ENCODE data around the gene ELOB. TPM values are rescaled to one million over a fixed set of nuclear protein-coding genes. Genes with fewer than 3 reads are reported as not detected.

The ELOB gene
- polyA plus RNA-seq, 4 donors, result 166 to 718 (median 396) TPM

DNA sequence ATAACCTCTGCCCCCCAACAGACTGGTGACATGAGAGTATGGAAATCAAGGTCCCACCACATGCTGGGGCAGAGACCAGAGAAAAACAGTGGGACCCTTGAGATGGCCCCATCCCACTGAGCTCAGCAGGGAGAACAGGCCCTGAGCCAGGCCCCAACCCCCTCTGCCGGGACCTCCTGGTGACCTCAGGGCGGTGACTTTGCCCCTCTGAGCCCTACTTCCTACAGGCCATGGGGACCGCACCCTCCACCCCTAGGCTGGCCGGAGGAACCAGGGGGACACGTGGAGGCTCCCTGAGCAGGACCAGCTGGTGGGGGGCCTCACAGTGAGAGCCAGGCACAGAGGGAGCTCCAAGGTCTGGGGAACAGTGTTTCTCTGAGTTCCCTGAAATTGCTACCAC, 38.5 kb downstream of the ELOB start:
- WGBS, 3 donors, result 76 to 87% (median 78%) methylated on average over 5 of the region's 5 CpGs
- Histone ChIP-seq H3K4me1 (ENCODE audit: control insufficient read depth in 3 of 3, insufficient read depth in 2 of 3, low read depth in 1 of 3, low read length in 2 of 3) (peaks cover 0 to 9% (median 0%) of the 10 kb centered on the region in 3 donors), H3K27me3 (ENCODE audit: control insufficient read depth in 3 of 3, insufficient read depth in 3 of 3, low read length in 3 of 3) (no peaks in the 10 kb centered on the region), H3K4me3 (ENCODE audit: low read depth in 1 of 3, low read length in 3 of 3) (no peak overlapping the region), H3K36me3 (ENCODE audit: control insufficient read depth in 3 of 3, insufficient read depth in 2 of 3, low read depth in 1 of 3, low read length in 3 of 3) (no peaks in the 10 kb centered on the region), H3K27ac (ENCODE audit: low read depth in 1 of 3, low read length in 2 of 3) (no peak overlapping the region), H3K9me3 (ENCODE audit: control insufficient read depth in 2 of 2, insufficient read depth in 1 of 2, low read depth in 1 of 2, low read length in 1 of 2) (no peaks in the 10 kb centered on the region)
- DNase-seq (no peak), FAIRE-seq (no peak)

DNA sequence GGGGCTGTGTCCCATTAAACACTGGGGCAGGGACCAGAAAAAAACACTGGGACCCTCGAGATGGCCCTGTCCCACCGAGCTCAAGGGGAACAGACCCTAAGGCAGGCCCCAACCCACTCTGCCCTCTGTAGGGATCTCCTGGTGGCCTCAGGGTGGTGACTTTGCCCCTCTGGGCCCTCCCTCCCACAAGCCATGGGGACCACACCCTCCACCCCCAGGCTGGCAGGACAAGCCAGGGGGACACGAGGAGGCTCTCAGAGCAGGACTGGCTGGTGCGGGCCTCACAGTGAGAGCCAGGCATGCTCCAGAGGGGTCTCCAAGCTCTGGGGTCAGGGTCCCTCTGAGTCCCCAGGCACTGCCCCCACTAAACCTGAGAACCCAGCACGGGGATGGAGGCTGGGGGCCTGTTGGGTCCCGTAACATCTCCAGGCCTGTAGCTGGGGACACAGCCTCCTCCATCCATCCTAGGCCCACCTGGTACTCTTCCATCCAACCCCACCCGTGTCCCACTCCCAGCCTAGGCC, 39.1 kb downstream of the ELOB start:
- DNase-seq (no peak), FAIRE-seq (no peak)
- H3K9me3 ChIP-seq (ENCODE audit: control insufficient read depth in 2 of 2, insufficient read depth in 1 of 2, low read depth in 1 of 2, low read length in 1 of 2), result no peaks in the 10 kb centered on the region
- no peaks in the 10 kb centered on the region for H3K27me3 ChIP-seq (ENCODE audit: control insufficient read depth in 3 of 3, insufficient read depth in 3 of 3, low read length in 3 of 3)
- 68 to 91% (median 72%) methylated on average over 5 to 7 of the region's 7 CpGs for WGBS, 3 donors
- H3K4me3 ChIP-seq (ENCODE audit: low read depth in 1 of 3, low read length in 3 of 3), result no peak overlapping the region
- no peaks in the 10 kb centered on the region for H3K36me3 ChIP-seq (ENCODE audit: control insufficient read depth in 3 of 3, insufficient read depth in 2 of 3, low read depth in 1 of 3, low read length in 3 of 3)
- peaks cover 0 to 9% (median 0%) of the 10 kb centered on the region in 3 donors for H3K4me1 ChIP-seq (ENCODE audit: control insufficient read depth in 3 of 3, insufficient read depth in 2 of 3, low read depth in 1 of 3, low read length in 2 of 3)
- no peak overlapping the region for H3K27ac ChIP-seq (ENCODE audit: low read depth in 1 of 3, low read length in 2 of 3)

DNA sequence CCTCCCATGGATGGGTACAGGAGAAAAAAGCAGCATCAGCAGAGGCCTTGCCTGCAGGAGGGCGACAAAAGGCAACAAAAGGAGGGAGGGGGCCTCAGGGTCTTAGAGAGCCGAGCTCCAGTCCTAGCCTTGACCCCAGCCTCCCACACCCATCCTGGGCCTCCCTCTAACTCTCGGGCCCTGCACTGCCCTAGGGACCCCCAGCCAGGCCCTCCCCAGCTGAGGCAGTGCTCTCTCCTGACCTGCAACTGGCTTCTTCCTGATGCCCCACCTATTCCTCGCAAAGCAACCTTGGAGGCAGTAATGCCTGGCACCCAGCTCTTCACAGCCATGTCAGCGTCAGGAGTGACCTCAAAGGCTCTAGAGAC, 39.9 kb downstream of the ELOB start:
- H3K9me3 ChIP-seq (ENCODE audit: control insufficient read depth in 2 of 2, insufficient read depth in 1 of 2, low read depth in 1 of 2, low read length in 1 of 2), result no peaks in the 10 kb centered on the region
- H3K36me3 ChIP-seq (ENCODE audit: control insufficient read depth in 3 of 3, insufficient read depth in 2 of 3, low read depth in 1 of 3, low read length in 3 of 3), result no peaks in the 10 kb centered on the region
- peaks cover 0 to 9% (median 0%) of the 10 kb centered on the region in 3 donors for H3K4me1 ChIP-seq (ENCODE audit: control insufficient read depth in 3 of 3, insufficient read depth in 2 of 3, low read depth in 1 of 3, low read length in 2 of 3)
- DNase-seq (no peak), FAIRE-seq (no peak)
- no peak overlapping the region for H3K27ac ChIP-seq (ENCODE audit: low read depth in 1 of 3, low read length in 2 of 3)
- H3K27me3 ChIP-seq (ENCODE audit: control insufficient read depth in 3 of 3, insufficient read depth in 3 of 3, low read length in 3 of 3), result no peaks in the 10 kb centered on the region
- WGBS, 3 donors, result 79 to 82% (median 80%) methylated on average over 5 of the region's 5 CpGs
- H3K4me3 ChIP-seq (ENCODE audit: low read depth in 1 of 3, low read length in 3 of 3), result no peak overlapping the region

DNA sequence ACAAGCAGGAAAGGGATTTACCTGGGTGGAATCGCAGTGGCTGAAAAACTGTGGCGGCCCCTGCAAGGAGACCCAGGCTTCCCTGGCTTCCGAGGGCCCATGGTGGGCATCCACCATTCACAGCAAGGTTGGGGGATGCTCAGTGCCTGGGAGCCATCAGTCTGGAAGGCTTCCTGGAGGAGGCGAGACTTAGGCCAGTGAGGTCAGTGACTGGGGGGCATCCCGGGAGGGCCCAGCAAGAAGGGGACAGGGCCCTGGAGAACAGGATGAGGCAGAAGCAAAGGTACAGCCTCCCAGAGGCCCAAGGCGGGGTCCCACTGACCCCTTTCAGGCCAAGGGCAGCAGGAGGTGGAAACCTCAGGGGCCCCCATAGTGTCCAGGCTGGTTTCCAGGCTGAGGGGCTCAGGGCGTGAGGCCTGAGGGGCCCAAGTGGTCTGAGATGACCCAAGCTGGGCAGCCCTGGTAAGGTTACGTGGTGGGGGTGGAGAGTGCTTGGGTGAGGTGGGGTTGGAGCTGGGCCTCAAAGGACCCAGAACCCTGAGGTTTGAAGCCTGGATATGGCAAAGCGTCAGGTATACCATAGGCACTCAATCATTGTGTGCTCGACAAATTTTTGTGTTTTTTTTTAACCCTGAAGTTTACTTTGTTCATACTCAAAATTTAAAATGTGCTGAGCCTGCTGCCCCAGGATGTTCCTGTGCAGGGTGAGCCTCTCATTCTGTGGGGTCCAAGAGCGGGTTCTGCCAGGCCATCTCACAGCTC, 40.4 kb downstream of the ELOB start:
- WGBS, 3 donors, result 90 to 93% (median 91%) methylated on average over 11 of the region's 11 CpGs
- H3K4me1 ChIP-seq (ENCODE audit: control insufficient read depth in 3 of 3, insufficient read depth in 2 of 3, low read depth in 1 of 3, low read length in 2 of 3), result peaks cover 0 to 9% (median 0%) of the 10 kb centered on the region in 3 donors
- DNase-seq (no peak), FAIRE-seq (no peak)
- no peak overlapping the region for H3K27ac ChIP-seq (ENCODE audit: low read depth in 1 of 3, low read length in 2 of 3)
- H3K4me3 ChIP-seq (ENCODE audit: low read depth in 1 of 3, low read length in 3 of 3), result no peak overlapping the region
- H3K36me3 ChIP-seq (ENCODE audit: control insufficient read depth in 3 of 3, insufficient read depth in 2 of 3, low read depth in 1 of 3, low read length in 3 of 3), result no peaks in the 10 kb centered on the region
- H3K9me3 ChIP-seq (ENCODE audit: control insufficient read depth in 2 of 2, insufficient read depth in 1 of 2, low read depth in 1 of 2, low read length in 1 of 2), result no peaks in the 10 kb centered on the region
- no peaks in the 10 kb centered on the region for H3K27me3 ChIP-seq (ENCODE audit: control insufficient read depth in 3 of 3, insufficient read depth in 3 of 3, low read length in 3 of 3)

DNA sequence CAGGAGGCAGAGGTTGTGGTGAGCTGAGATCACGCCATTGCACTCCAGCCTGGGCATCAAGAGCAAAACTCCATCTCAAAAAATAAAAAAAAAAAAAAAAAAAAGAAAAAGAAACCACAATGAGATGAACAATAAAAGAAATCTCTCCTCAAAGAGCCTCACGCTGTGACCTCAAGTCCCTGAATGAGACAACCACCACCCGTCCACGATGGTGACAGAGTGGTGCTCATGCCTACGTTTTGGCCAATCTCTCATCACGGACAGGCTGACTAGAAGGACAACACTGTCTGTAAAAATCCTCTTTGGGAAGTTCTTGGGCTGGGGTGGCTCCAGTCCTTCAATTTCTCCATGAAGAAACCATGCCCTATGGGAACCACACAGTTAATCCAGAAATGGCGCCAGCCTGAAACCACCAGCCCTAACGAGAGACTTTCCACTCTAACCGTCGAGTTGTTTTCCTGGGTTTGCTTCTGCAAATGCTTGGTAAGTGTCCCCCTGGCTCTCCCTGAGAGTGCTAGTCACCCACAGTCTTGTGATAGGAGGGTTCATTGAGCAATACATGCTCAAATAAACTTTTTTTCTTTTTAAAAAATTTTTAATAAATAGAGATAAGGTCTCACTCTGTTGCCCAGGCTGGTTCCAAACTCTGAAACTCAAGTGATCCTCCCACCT, 42.1 kb downstream of the ELOB start:
- Histone ChIP-seq H3K27ac (ENCODE audit: low read depth in 1 of 3, low read length in 2 of 3) (no peak overlapping the region), H3K36me3 (ENCODE audit: control insufficient read depth in 3 of 3, insufficient read depth in 2 of 3, low read depth in 1 of 3, low read length in 3 of 3) (no peaks in the 10 kb centered on the region), H3K4me3 (ENCODE audit: low read depth in 1 of 3, low read length in 3 of 3) (no peak overlapping the region), H3K9me3 (ENCODE audit: control insufficient read depth in 2 of 2, insufficient read depth in 1 of 2, low read depth in 1 of 2, low read length in 1 of 2) (no peaks in the 10 kb centered on the region), H3K4me1 (ENCODE audit: control insufficient read depth in 3 of 3, insufficient read depth in 2 of 3, low read depth in 1 of 3, low read length in 2 of 3) (peaks cover 0 to 9% (median 0%) of the 10 kb centered on the region in 3 donors), H3K27me3 (ENCODE audit: control insufficient read depth in 3 of 3, insufficient read depth in 3 of 3, low read length in 3 of 3) (no peaks in the 10 kb centered on the region)
- FAIRE-seq (no peak), DNase-seq (no peak)
- WGBS, 3 donors, result 71 to 77% (median 71%) methylated on average over 10 of the region's 10 CpGs

DNA sequence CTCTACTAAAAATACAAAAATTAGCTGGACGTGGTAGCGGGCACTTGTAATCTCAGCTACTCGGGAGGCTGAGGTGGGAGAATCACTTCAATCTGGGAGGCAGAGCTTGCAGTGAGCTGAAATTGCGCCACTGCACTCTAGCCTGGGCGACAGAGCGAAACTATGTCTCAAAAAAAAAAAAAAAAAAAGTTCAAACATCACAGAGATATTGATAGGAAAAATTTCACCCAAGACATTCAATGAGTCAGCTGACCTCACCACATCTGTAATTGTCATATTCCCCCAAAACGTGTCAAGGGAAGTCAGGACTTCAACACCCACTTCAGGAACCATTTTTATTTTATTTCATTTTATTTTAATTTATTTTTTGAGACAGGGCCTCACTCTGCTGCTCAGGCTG, 49.0 kb downstream of the ELOB start:
- H3K4me1 ChIP-seq (ENCODE audit: control insufficient read depth in 3 of 3, insufficient read depth in 2 of 3, low read depth in 1 of 3, low read length in 2 of 3), result no peaks in the 10 kb centered on the region
- DNase-seq, result no peak
- H3K27me3 ChIP-seq (ENCODE audit: control insufficient read depth in 3 of 3, insufficient read depth in 3 of 3, low read length in 3 of 3), result peaks cover 0 to 6% (median 0%) of the 10 kb centered on the region in 3 donors
- no peak overlapping the region for H3K27ac ChIP-seq (ENCODE audit: low read depth in 1 of 3, low read length in 2 of 3)
- H3K4me3 ChIP-seq (ENCODE audit: low read depth in 1 of 3, low read length in 3 of 3), result no peak overlapping the region
- 77 to 92% (median 82%) methylated on average over 7 of the region's 7 CpGs for WGBS, 3 donors
- no peak for FAIRE-seq
- H3K36me3 ChIP-seq (ENCODE audit: control insufficient read depth in 3 of 3, insufficient read depth in 2 of 3, low read depth in 1 of 3, low read length in 3 of 3), result no peaks in the 10 kb centered on the region
- no peaks in the 10 kb centered on the region for H3K9me3 ChIP-seq (ENCODE audit: control insufficient read depth in 2 of 2, insufficient read depth in 1 of 2, low read depth in 1 of 2, low read length in 1 of 2)

DNA sequence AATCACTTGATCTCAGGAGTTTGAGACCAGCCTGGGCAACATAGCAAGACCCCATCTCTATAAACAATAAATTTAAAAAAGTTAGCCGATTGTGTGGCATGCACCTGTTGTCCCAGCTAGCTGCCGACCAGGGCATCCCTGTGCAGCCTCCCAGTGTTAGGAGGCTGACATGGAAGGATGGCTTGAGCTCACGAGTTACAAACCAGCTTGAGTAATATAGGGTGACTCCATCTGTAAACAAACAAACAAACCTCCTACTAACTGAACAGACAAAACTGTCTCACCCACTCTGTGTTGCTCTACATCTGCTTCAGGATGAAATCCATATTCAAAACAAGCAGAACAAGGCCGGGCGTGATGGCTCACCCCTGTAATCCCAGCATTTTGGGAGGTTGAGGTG, 50.2 kb downstream of the ELOB start:
- Histone ChIP-seq H3K27me3 (ENCODE audit: control insufficient read depth in 3 of 3, insufficient read depth in 3 of 3, low read length in 3 of 3) (peaks cover 0 to 6% (median 0%) of the 10 kb centered on the region in 3 donors), H3K9me3 (ENCODE audit: control insufficient read depth in 2 of 2, insufficient read depth in 1 of 2, low read depth in 1 of 2, low read length in 1 of 2) (no peaks in the 10 kb centered on the region), H3K36me3 (ENCODE audit: control insufficient read depth in 3 of 3, insufficient read depth in 2 of 3, low read depth in 1 of 3, low read length in 3 of 3) (no peaks in the 10 kb centered on the region), H3K27ac (ENCODE audit: low read depth in 1 of 3, low read length in 2 of 3) (no peak overlapping the region), H3K4me3 (ENCODE audit: low read depth in 1 of 3, low read length in 3 of 3) (no peak overlapping the region), H3K4me1 (ENCODE audit: control insufficient read depth in 3 of 3, insufficient read depth in 2 of 3, low read depth in 1 of 3, low read length in 2 of 3) (no peaks in the 10 kb centered on the region)
- no peak for DNase-seq
- FAIRE-seq, result no peak
- 73 to 82% (median 75%) methylated on average over 5 of the region's 5 CpGs for whole genome bisulfite sequencing, 3 donors

DNA sequence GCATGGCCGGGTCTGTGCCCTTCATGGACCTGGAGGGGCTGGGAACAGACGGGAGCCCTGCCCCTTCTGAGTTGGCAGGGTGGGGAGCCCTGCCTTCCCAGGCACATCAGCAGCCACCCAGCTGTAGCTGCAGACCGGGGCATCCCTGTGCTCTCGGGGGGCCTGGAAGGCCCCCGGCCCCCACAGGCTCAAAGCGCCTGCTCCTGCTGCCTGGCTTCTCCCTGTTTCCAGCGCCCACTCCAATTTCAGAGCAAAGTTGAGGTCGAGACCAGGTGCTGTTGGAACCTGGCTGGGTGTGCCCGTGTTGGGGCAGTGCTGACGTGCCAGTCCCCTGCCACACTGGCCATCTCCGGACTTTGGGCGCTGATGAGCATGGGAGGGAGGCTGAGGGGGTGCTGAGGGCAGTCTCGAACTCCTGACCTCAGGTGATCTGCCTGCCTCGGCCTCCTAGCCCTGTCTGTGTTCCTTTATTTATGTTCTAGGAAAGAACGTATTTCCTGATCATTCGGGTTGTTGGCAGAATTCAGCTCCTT, 52.2 kb downstream of the ELOB start:
- no peak for DNase-seq
- no peak overlapping the region for H3K27ac ChIP-seq (ENCODE audit: low read depth in 1 of 3, low read length in 2 of 3)
- H3K27me3 ChIP-seq (ENCODE audit: control insufficient read depth in 3 of 3, insufficient read depth in 3 of 3, low read length in 3 of 3), result peaks cover 0 to 6% (median 0%) of the 10 kb centered on the region in 3 donors
- no peaks in the 10 kb centered on the region for H3K4me1 ChIP-seq (ENCODE audit: control insufficient read depth in 3 of 3, insufficient read depth in 2 of 3, low read depth in 1 of 3, low read length in 2 of 3)
- no peak overlapping the region for H3K4me3 ChIP-seq (ENCODE audit: low read depth in 1 of 3, low read length in 3 of 3)
- no peaks in the 10 kb centered on the region for H3K36me3 ChIP-seq (ENCODE audit: control insufficient read depth in 3 of 3, insufficient read depth in 2 of 3, low read depth in 1 of 3, low read length in 3 of 3)
- FAIRE-seq, result no peak
- H3K9me3 ChIP-seq (ENCODE audit: control insufficient read depth in 2 of 2, insufficient read depth in 1 of 2, low read depth in 1 of 2, low read length in 1 of 2), result no peaks in the 10 kb centered on the region
- WGBS, 3 donors, result 50 to 66% (median 53%) methylated on average over 15 to 16 of the region's 16 CpGs

All from small intestine (tissue), 7 donors.